ENCODE results near the gene OR2T6.
"Not testable (repeated sequence)": the region's sequence is repeated elsewhere in the genome, so short reads cannot be mapped to it uniquely, and the experiment has no call there.

GRCh38 chr1:248434913-248435312, 59.4 kb downstream of the OR2T6 start:
- not testable (repeated sequence) for TF ChIP-seq EZH2 (IDR thresholded peaks at IDR 0.05; ENCODE audit: insufficient read depth, low read length); CTCF (IDR thresholded peaks at IDR 0.05; ENCODE audit: insufficient read depth, low read depth, low read length)
